HL-60/S4 treated with phorbol 12-myristate 13-acetate at 8.2 ng/mL for 4 days and 3 days (cell line): Measurements from ENCODE around the gene ENO3.
"Not testable (repeated sequence)": the region's sequence is repeated elsewhere in the genome, so short reads cannot be mapped to it uniquely, and the experiment has no call there.

ENCODE experiments used
- in situ Hi-C: fragments of 300-500 bp; cut with MboI; formaldehyde crosslinking; loops from 2 replicates; pipeline ENCODE4 v1.15.0; 2022; ENCODE audit warnings: low sequenced_read_pairs

Gene ENO3

DNA sequence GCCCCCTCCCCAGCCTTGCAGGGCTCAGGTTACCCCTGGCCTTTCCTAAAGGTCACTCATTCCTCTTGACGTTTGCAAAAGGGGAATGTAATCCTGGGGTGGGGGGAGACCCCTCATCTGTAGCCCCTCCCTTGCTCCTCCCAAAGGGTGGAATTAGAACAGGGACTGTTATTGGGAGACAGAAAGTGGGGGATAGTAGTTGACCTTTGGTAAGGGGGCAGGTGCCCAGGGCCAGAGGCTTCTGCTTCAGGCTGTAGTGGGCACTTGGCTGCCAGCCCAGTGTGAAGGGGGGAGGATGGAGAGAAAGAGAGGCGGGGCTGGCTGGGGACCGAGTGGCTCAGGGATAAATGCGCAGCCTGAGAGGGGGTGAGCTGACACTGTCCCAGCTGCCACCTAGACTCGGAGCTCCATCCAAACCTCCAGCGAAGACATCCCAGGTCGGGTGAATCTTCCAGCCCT, at the start of gene ENO3:
Gene ENO3, plus strand, starts transcription at position 374 of the 459 bp plus-strand sequence. CDS start 711 bp downstream, outside the sequence.
- in situ Hi-C loops = no loop called here

DNA sequence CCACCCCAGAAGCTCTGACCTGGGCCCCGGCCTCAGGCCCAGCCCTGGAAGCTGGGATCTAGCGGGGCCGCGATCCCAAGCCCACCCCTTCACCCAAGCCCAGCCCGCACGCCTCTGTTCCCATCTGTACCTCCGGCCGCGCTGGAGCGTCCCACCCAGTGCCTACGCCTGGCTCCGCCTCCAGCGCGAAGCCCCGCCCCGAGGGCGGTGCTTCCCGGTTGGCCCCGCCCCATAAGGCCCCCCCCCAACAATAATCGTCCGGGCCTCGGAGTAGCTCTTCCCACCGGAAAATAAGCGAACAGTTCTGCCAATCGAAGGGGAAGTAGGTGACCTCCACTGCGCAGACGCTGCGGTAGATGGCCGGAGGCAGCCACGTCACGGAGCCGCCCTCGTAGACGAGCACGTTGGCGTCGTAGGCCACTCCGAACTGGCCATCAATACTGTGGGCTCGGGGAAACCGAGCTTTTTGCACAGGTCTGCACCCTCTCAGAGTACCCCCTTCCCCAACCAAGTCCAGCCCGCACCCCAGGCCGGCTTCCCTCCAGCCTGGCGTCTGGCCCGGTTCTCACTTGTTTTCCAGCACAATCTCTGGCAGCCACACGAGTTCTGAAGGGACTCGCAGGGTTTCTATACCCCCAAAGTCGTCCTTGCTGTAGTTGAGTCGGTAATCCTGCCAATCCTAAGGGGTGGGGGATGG, 49.1 kb upstream of the ENO3 start:
- in situ Hi-C loops = no loop called here

DNA sequence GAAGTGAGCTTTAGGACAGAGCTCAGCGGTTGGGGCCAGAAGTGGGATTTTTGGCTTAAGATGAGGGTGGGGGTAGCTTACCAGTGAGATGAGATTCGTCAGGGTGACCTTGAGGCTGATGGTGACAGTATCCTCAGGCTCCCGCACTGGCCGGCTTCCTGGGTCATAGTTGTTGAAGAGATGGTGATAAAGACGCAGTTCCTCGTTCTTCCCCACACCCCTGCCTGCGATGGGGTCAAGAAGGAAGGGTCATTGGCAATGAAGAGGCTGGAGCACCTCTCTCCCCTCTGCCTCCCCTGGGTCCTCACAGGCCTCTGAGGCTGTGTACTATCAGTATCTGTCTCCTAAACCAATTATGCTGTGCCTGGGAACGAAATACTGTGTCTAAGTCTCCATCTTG, 48.4 kb upstream of the ENO3 start:
- in situ Hi-C loops = no loop called here

DNA sequence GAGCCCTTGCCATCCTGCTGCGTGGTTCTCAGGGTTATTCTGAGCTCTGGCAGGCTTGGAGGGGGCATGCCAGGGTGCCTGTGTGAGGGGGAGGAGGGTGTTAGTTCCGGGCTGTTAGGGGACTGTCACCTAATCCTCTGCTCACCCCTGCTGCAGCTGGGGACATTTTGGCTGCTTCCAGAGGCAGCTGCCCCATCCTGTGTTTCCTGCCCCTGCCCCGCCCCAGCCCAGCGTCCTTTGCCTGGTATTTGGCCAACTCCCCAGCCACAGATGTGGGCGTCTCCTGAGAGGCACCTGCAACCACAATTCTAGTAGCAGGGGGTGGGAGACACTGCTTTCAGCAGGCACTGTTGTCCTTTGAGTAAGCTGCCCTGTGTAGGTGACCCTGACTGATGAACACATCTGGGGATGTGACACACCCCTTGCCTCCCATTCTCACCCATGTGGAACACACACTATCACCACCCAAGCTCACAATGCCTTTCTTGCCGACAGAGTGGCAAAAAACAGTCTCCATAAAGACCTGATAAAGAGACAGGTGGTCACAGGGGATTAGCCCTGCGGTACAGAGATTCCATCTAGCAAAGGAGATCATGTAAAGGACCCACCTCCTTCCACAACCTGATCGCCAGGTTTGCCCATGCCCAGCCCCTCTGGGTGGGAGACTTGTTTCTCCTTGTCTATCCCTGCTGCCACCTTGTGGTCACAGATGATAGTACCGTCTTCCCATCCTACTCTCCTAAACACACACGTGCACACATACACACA, 47.7 kb upstream of the ENO3 start, which contains the start of gene CHRNE:
Gene CHRNE, minus strand, starts transcription at position 48 of the 768 bp plus-strand sequence. Its CDS starts 35 bp downstream, at position 13.
- in situ Hi-C loops = no loop called here

DNA sequence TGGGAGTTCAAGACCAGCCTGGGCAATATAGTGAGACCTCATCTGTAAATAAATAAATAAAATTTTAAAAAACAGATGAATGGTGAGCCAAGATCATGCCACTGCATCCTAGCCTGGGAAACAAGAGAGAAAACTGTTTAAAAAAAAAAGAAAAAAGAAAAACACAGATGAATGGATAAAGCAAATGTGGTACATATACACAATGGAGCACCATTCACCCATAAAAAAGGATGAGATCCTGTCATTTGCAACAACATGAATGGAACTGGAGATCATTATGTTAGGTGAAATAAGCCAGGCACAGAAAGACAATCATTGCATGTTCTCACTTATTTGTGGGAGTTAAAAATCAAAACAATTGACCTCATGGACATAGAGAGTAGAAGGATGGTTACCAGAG, 44.3 kb upstream of the ENO3 start:
- in situ Hi-C loops = not testable (repeated sequence)

DNA sequence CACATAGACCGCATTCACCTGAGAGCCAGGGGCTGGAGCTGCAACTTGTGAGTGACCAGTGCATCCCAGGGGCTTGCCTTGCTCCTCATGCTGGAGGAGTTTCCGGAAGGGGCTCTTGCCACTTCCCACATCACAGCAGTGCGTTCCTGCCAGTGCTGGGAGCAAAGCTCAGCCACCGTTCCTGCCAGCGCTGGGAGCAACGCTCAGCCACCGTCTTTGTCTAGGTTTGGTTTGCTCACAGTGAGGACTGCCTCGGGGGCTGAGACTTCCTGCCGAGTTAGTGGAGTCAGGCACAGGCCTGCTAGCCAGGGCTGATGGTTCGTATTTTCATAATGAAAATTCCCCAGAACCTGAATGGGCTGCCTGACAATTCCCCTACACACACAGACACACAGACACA, 42.6 kb upstream of the ENO3 start:
- in situ Hi-C loops = no loop called here

DNA sequence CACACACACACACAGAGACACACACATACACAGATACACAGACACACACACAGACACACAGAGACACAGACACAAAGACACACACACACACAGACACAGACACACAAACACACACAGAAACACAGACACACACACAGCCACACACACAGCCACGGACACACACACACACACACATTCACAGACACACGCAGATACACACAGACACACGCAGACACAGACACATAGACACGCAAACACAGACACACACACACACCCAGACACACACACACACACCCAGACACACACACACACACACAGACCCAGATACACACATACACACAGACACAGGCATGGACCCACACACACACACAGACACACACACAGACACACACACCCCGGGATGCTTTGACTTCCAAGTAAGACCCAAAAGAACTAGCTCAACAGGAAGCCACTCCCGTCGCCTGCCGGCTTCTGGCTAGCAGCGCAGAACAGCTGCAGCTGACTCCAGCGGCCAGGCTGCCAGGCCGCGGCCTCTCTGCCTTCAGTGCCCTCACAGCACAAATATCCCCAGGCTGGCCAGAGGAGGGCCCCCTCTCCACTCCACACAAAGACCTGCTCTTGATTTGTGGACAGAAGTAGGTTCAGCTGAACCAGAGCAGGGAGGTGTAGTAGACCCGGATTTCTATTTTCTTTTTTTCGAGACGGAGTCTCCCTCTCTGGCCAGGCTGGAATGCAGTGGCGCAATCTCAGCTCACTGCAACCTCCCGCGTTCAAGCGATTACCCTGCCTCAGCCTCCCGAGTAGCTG, 42.0 kb upstream of the ENO3 start:
- in situ Hi-C loops = no loop called here

DNA sequence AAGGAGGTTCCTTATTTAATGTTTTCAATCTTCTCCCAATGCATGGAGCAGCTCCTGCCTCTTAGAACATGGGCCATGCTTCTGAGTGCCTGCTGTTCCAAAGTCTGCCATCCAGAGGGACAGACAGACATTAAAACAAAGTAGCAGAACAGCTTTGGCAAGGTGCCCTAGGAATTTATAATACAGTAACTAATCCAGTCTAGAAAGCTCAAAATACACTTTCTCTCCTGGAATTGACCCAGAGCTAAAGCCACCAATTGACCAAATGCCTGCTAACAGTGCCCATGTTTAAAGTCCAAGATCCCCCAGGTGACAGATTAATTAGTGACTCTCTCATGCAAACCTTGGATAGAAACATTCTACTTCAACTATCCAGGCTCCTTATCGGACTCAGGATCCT, 36.9 kb upstream of the ENO3 start:
- in situ Hi-C loops = no loop called here

DNA sequence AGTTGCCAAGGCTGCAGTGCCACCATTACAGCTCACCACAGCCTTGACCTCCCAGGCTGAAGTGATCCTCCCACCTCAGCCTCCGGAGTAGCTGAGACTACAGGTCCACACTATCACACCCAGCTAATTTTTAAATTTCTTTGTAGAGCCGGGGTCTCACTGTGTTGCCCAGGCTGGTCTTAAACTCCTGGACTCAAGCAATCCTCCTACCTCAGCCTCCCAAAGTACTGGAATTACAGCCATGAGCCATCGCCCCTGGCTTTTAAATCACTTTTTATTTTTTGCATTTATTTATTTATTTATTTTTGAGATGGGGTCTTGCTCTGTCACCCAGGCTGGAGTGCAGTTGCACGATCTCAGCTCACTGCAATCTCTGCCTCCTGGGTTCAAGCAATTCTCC, 36.4 kb upstream of the ENO3 start:
- in situ Hi-C loops = not testable (repeated sequence)

DNA sequence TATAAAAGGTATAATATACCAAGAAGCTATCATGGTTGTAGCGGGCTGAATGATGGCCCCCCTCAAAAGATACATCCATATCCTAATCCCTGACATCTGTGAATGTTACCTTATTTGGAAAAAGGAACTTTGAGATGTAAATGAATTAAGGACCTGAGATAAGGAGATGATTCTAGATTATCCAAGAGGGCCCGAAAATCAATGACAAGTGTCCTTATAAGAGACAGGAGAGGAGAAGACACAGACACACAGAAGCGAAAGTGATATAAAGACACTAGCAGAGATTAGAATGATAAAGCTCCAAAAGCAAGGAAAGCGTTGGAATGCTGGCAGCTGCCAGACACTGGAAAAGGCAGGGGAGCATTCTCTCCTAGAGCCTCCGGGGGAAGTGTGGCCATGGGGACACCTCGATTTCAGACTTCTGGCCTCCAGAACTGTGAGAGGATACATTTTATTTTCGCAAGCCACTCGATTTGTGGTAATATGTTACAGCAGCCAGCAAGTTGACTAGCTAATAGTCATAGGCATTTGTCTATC, 31.3 kb upstream of the ENO3 start:
- in situ Hi-C loops = no loop called here

DNA sequence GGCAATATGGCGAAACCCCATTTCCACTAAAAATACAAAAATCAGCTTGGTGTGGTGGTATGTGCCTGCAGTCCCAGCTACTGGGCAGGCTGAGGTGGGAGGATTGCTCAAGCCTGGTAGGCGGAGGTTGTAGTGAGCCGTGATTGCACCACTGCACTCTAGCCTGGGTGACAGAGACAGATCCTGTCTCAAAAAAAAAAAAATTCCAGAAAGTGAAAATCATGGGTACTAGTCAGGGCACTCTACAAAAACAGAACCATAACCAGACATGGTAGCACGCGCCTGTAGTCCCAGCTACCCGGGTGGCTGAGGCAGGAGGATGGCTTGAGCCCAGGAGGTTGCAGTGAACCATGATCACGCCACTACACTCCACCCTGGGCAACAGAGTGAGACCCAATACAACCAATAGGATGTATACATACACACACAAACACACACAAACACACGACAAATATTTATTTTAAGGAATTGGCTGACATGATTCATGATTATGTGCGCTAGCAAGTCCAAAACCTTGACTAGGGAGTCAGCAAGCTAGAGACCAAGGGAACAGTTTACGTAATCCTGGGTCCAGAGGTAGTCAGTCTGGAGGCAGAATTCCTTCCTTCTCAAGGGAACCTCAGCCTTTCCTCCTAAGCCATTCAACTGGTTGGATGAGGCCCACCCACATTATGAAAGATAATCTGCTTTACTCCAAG, 30.4 kb upstream of the ENO3 start:
- in situ Hi-C loops = no loop called here

DNA sequence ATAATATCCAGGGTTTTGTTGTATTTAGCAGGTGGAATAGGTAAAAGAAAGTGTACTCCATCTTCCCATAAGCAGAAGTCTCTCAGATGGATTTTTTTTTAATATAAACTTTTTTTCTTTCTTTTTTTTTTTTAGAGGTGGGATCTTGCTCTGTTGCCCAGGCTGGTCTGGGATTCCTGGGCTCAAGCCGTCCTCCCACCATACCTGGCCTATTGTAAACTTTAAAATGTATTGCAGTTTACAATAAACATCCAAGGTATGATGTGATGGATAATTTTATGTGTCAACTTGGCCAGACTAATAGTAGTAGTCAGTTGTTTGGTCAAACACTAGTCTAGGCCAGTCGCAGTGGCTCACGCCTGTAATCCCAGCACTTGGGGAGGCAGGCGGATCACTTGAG, 29.6 kb upstream of the ENO3 start:
- in situ Hi-C loops = no loop called here

DNA sequence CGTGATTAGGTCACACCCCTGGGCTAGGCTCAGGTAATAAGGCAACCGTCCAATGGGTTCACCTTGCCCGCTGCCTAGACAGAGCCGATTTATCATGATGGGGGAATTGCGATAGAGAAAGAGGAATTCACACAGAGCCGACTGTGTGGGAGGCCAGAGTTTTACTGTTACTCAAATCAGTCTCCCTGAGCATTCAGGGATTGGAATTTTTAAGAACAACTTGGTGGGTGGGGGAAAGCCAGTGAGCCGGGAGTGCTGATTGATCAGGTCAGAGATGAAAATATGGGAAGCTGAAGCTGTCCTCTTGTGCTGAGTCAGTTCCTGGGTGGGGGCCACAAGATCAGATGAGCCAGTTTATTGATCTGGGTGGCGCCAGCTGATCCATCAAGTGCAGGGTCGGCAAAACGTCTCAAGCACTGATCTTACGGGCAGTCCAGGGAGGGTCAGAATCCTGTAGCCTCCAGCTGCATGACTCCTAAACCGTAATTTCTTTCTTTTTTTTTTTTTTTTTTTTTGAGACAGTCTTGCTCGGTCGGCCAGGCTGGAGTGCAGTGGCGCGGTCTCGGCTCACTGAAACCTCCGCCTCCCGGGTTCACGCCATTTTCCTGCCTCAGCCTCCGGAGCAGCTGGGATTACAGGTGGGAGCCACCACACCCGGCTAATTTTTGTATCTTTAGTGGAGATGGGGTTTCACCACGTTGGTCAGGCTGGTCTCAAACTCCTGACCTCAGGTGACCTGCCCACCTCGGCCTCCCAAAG, 24.2 kb upstream of the ENO3 start:
- in situ Hi-C loops = not testable (repeated sequence)

DNA sequence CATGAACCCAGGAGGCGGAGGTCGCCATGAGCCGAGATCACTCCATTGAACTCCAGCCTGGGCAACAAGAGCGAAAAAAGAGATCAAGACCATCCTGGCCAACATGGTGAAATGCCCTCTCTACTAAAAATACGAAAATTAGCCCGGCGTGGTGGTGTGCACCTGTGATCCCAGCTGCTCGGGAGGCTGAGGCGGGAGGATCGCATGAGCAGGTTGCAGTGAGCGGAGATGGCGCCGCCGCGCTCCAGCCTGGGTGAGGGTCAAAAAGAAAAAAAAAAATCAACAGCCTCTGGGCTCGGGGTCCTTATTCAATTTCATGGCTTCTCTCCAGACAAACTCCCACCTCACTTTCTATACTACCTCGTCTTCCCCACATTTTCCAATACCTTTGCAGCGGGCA, 22.0 kb upstream of the ENO3 start:
- in situ Hi-C loops = no loop called here

DNA sequence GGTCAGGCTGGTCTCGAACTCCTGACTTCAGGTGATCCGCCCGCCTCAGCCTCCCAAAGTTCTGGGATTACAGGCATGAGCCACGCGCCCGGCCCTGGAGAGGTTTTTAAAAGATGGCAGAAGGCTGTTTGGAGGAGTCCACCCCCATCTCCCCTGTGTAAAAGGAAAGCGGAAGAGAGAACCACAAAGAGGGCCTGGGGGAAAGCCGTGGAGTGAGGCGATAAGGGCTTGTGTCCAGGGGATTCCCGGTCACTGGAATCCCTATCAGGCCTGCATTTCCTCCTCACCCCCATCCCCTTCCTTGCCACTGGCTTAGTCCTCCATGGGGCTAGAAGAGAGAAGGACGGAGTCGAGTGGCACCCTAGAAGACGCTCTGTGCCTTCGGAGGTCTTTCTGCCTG, 19.0 kb upstream of the ENO3 start, which contains the start of gene GP1BA:
Gene GP1BA, plus strand, starts transcription at position 315 of the 400 bp plus-strand sequence. CDS start 328 bp downstream, outside the sequence.
- in situ Hi-C loops = no loop called here

DNA sequence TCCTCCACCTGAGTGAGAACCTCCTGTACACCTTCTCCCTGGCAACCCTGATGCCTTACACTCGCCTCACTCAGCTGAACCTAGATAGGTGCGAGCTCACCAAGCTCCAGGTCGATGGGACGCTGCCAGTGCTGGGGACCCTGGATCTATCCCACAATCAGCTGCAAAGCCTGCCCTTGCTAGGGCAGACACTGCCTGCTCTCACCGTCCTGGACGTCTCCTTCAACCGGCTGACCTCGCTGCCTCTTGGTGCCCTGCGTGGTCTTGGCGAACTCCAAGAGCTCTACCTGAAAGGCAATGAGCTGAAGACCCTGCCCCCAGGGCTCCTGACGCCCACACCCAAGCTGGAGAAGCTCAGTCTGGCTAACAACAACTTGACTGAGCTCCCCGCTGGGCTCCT, 18.2 kb upstream of the ENO3 start:
- in situ Hi-C loops = no loop called here

DNA sequence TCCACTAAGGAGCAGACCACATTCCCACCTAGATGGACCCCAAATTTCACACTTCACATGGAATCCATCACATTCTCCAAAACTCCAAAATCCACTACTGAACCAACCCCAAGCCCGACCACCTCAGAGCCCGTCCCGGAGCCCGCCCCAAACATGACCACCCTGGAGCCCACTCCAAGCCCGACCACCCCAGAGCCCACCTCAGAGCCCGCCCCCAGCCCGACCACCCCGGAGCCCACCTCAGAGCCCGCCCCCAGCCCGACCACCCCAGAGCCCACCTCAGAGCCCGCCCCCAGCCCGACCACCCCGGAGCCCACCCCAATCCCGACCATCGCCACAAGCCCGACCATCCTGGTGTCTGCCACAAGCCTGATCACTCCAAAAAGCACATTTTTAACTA, 17.3 kb upstream of the ENO3 start:
- in situ Hi-C loops = no loop called here

DNA sequence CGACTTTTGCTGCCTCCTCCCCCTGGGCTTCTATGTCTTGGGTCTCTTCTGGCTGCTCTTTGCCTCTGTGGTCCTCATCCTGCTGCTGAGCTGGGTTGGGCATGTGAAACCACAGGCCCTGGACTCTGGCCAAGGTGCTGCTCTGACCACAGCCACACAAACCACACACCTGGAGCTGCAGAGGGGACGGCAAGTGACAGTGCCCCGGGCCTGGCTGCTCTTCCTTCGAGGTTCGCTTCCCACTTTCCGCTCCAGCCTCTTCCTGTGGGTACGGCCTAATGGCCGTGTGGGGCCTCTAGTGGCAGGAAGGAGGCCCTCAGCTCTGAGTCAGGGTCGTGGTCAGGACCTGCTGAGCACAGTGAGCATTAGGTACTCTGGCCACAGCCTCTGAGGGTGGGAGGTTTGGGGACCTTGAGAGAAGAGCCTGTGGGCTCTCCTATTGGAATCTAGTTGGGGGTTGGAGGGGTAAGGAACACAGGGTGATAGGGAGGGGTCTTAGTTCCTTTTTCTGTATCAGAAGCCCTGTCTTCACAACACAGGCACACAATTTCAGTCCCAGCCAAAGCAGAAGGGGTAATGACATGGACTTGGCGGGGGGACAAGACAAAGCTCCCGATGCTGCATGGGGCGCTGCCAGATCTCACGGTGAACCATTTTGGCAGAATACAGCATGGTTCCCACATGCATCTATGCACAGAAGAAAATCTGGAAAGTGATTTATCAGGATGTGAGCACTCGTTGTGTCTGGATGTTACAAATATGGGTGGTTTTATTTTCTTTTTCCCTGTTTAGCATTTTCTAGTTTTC, 16.5 kb upstream of the ENO3 start:
- in situ Hi-C loops = no loop called here

DNA sequence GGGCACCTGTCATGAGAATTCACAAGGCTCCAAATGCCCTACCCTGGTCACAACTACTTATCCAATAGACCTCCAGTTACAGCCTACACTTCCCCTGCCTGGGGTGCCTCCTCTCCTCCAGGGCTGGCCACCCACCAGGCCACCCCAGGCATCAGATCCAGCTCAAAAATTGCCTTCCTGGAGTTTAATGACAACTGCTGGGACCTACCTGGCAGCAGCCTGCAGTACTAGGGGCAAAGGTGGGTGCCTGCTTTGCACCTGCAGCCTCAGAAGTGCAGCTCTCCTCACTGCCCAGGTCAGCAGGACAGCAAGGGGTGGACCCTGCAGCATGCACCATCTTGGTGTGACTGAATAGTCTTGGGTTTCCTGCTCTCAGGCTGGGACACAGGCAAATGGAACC, 15.3 kb upstream of the ENO3 start:
- in situ Hi-C loops = no loop called here
